LoVo (cell line): Measurements from ENCODE around the gene UNC79.
"Not testable (repeated sequence)": the region's sequence is repeated elsewhere in the genome, so short reads cannot be mapped to it uniquely, and the experiment has no call there.

Source experiments
- DNase-seq: peaks from one replicate; pipeline ENCODE4 v3.0.0-alpha.2; 2016; ENCODE audit warnings: low spot score

Gene UNC79

DNA sequence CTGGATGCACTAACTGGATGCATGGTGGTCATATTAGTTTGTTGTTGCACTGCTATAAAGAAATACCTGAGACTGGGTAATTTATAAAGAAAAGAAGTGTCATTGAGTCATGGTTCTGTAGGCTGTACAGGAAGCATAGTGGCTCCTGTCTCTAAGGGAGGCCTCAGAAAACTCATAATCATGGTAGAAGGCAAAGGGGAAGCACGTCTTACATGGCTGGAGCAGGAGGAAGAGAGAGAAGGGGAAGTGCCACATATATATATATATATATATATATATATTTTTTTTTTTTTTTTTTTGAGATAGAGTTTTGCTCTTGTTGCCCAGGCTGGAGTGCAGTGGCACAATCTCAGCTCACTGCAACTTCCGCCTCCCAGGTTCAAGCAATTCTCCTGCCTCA, 62.9 kb downstream of the UNC79 start:
- DNase-seq, result not testable (repeated sequence)

DNA sequence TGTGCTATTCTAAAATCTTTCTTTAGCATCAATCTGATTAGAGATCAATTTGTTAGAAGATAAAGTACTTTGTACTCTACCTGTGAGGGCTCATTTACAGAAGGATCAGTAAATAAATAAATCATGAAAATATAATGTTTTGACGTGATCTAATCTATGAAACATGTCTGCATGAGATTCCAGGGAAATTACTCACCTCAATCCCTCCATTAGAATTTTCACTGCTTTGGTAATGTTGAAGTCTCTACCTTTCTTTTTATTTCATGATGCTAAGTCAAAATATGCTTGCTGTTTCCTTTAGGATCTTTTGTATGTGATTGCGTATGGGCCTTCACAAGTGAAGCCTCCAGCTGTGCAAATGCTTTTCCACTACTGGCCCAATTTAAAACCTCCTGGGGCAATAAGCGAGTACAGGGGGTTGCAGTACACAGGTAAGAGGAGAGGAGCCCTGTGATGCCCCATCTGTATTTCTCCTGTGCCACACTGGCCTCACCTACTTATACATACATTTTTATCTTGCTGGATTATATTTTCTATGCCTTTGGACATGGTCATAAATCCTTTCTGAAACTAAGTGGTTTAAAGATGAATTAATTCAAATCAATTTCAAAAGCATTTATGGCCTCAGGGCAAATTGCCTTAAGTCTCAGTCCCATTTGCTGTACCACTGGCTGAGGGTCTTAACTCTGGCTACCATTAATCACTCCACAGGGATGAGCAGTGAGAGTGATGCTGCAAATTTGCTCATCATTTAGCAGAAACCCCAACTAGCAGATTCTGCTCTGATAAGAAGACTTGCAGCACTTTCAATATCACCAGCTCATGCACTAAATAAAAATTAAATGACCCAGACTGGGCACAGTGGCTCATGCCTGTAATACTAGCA, 66.4 kb downstream of the UNC79 start:
- DNase-seq, result no peak

- DNase-seq, result no peak
Observed at GRCh38 chr14:93510056-93510455, 79.3 kb downstream of the UNC79 start.

DNA sequence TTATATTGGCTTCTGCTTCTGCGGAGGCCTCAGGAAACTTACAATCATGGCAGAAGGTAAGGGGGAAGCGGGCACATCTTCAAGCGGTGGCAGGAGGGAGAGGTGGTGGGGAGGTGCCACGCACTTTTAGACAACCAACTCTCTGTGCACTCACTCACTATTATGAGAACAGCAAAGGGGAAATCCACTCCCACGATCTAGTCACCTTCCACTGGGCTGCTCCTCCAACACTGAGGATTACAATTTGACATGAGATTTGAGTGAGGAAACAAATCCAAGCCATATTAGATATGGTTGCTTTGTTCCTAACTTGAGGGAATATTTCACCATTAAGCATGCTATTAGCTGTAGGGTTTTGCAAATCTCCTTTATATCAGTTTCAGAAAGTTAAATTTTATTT, 80.3 kb downstream of the UNC79 start:
- no peak for DNase-seq

DNA sequence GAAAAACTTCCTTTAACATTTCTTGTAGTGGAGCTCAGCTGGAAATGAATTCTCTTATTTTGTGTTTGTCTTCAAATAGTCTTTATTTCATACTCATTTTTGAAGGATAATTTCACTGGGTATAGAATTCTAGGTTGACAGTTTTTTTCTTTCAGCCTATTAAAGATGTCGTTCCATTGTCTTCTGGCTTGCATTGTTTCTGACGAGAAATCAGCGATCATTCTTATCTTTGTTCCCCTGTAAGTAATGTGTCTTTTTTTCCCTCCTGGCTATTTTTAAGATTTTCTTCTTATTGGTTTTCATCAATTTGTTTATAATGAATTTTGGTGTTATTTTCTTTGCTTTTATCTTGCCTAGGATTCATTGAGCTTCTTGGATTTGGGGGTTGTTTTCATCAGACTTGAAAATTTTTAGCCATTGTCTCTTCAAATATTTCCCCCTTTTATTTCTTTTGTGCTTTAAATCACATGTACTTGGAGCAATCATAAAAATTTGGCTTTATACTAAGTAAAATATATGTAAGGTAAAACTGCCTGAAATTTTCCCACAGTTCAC, 89.4 kb downstream of the UNC79 start:
- DNase-seq, result no peak

GRCh38 chr14:93522221-93522620, 91.5 kb downstream of the UNC79 start:
- no peak for DNase-seq

DNA sequence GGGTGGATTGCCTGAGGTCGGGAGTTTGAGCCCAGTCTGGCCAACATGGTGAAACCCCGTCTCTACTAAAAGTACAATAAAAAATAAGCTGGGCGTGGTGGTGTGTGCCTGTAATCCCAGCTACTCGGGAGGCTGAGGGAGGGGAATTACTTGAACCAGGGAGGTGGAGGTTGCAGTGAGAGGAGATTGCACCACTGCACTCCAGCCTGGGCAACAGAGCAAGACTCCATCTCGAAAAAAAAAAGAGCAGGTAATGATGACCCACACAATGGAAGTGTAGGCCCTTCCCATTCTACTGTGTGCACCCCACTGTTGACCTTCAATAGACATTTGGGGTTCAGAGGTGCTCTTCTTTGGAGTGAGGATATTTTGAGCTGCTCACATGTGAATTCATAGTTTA, 94.5 kb downstream of the UNC79 start:
- DNase-seq, result not testable (repeated sequence)

- no peak for DNase-seq
Observed at GRCh38 chr14:93525696-93526451, 95.1 kb downstream of the UNC79 start.

DNA sequence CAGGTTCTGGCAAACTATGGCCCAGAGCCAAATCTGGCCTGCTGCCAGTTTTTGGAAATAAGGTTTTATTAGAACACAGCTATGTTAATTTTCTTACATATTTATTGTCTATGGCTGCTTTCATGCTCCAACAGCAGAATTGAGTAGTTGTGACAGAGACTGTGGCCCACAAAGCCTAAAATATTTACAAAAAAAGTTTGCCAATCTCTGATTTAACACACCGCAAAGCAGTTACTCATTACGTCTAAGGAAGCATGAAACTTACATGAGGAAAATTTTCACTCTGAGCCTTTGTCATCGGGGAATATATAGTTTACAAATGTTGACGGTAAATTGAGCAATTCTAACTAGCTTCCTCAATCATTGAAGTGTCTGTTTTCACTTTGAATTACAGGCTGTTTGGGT, 96.5 kb downstream of the UNC79 start:
- no peak for DNase-seq

- no peak for DNase-seq
Observed at GRCh38 chr14:93528884-93529558, 98.3 kb downstream of the UNC79 start.

DNA sequence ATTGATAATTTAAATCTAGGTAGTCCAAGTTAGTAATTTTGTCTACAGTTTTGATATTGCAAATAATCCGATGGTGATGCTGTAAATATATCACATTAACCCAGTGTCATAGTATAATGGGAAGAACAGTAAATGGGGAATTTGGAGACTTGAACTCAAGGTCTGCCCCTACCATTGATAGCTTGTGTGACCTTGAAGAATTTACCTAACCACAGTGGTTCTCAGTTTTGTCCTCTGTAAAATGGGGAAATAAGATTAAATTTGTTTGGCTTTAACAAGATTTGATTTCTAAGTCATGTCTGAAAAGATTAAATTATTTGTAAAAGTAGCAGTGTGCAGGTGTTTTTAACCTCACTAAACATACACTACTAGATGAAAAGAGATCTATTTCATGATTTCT, 100.9 kb downstream of the UNC79 start:
- no peak for DNase-seq

GRCh38 chr14:93532541-93532940, 101.8 kb downstream of the UNC79 start:
- DNase-seq, result no peak

GRCh38 chr14:93533437-93533836, 102.7 kb downstream of the UNC79 start:
- no peak for DNase-seq

GRCh38 chr14:93533842-93534241, 103.1 kb downstream of the UNC79 start:
- DNase-seq, result no peak

DNA sequence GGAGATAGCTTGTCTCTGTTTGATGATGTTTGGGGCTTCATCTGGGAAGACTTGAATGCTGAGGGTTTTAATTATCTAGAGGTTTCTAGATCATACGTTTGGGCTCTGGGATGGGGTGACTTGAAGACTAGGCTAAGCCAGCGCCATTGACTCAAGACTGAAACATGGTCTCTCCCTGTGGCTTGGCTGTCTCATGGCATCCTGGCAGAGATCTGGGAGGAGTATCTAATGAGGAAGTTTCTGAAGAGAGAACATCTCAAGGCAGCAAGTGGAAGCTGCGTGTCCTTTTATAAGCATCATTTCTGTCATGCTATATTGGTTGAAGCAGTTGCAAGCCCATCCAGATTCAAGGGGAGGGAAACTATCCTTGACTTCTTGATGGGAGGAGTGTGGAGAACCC, 104.8 kb downstream of the UNC79 start:
- DNase-seq, result no peak

DNA sequence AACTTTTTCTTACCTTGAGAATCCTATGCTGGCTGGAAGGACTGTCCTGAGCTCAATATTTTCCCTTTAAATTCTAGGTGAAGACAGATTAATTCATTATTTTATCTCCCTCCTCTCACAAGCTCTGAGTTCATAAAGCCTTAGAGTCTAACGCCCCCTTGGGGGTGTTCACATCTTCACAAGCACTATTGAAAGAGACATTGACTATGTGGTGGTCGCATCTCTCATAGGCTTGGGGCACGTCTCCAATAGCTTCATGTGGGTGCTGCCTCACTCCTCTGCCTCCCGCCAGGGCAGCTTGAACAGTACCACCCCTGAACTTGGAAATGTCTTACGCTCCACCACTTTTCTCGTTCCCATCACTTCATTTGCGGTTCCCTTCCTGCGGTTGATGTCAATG, 106.2 kb downstream of the UNC79 start:
- no peak for DNase-seq

DNA sequence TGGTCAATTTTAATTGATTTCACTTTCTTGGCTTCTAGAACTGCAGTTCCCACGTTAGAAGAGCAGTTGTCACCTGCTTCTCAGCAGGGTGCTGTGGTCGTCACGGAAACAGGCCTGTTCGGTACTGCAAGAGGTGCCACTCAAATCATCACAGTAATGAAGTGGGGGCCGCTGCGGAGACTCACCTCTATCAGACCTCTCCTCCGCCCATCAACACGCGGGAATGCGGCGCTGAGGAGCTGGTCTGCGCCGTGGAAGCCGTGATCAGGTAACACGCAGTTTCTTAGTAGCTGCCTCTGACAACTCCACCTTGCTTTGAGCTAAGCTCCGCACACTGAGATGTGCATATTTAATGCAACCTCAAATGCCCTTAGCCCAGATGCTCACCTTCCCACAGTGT, 107.2 kb downstream of the UNC79 start:
- DNase-seq, result no peak

GRCh38 chr14:93538413-93538812, 107.7 kb downstream of the UNC79 start:
- DNase-seq, result no peak

DNA sequence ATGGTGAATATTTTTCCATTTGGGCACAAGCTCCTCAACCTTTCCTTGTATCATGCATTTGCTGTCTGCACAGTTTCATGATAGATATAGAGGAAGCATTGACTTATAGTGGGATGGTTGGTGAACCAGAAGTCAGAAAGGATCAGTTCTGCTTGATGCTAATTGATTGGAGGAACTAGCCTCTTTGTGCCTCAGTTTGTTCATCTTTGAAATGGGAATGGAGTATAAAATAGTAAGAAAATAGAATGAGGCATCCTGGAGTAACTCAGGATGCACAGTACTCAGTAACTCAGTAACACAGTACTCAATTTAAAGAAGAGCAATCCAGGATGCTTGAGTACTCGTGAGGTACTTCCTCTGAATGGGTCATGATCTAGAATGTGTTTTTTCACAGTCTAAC, 109.5 kb downstream of the UNC79 start:
- no peak for DNase-seq

- peak; percentile 11 for DNase-seq
Observed at GRCh38 chr14:93543766-93544165, 113.0 kb downstream of the UNC79 start.

GRCh38 chr14:93544212-93544611, 113.5 kb downstream of the UNC79 start:
- no peak for DNase-seq

DNA sequence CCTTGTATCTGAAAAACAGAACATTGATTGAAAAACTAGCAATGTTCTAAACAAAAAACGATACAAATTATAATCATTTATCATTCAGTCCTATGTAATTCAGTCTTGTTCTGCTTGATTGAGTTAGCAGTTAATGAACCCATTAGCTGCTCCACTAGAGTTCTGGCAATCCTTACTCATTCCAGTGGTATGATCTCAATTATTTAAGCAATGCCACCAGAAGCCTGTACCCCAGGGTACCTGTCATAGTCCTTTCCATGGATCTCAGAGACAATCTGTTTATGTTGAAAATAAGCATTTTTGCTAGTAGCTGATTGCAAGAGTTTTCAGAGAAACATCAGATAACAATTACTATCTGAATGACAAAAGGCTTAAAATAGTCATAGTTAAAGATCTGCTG, 115.9 kb downstream of the UNC79 start:
- no peak for DNase-seq
